ENCODE data around the gene ZBTB9.

Gene ZBTB9

DNA sequence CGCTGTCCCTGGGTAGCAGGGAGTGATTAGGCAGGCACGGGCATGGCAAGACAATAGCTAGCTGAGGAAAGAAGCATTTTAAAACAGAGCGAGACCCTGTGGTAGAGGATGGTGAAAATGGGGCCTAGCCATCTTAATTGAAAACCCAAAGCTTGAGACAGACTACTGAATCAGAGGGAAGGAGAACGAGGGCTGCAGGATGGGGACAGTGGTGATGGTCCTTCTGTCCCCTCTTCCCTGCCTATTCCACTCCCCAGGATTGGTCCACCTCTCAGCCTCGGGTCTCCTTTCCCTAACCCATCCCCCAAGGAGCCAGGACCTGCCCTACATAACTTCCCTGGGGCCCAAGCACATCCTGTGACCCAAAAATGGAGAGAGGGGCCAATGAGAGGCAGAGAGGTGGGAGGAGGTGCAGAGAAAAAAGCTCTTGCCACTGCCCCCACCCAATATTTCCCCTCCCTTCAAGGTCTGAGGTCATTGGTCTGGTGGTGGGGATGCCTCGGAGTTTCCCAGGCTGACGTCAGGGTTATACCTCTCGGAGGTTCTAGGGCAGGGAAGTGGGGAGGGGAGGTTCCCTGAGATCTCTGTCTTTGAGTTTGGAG is 35.6 kb upstream of the ZBTB9 start:
- Histone ChIP-seq H3F3A (ENCODE audit: insufficient read depth, low read length) (peaks cover 16% of the 10 kb centered on the region; the same call in 1 of the 2 replicates), H3K79me2 (ENCODE audit: low read length) (peaks cover 28% of the 10 kb centered on the region), H3K9ac (ENCODE audit: low read length) (peak overlapping the region; percentile 67), H2AFZ (ENCODE audit: low read length) (peak overlapping the region; percentile 76), H3K9me3 (replicated peaks; ENCODE audit: insufficient read depth, low read length) (no peaks in the 10 kb centered on the region), H3K4me2 (ENCODE audit: low read depth, low read length) (peak overlapping the region; percentile 81), H3K4me1 (ENCODE audit: low read length) (peaks cover 23% of the 10 kb centered on the region), H3K36me3 (replicated peaks; ENCODE audit: insufficient read depth, low read length) (0 out of 2 replicates have a peak, but pooled peaks cover 3% of the 10 kb centered on the region), H3K27me3 (replicated peaks; ENCODE audit: insufficient read depth, low read length) (peaks cover 30% of the 10 kb centered on the region), H3K27ac (ENCODE audit: low read length) (peak overlapping the region; percentile 88; the same call in 1 of the 2 replicates), H4K20me1 (ENCODE audit: insufficient read depth, low read length) (no peaks in the 10 kb centered on the region), H3K9me2 (replicated peaks; ENCODE audit: insufficient read depth, low read length) (no peaks in the 10 kb centered on the region), H3K4me3 (ENCODE audit: low read length) (peak overlapping the region; percentile 54)
- DNase-seq = no peak
- TF ChIP-seq EZH2phosphoT487 (IDR thresholded peaks at IDR 0.05; ENCODE audit: low read length) = no peak
- TF ChIP-seq, protein P1, sequence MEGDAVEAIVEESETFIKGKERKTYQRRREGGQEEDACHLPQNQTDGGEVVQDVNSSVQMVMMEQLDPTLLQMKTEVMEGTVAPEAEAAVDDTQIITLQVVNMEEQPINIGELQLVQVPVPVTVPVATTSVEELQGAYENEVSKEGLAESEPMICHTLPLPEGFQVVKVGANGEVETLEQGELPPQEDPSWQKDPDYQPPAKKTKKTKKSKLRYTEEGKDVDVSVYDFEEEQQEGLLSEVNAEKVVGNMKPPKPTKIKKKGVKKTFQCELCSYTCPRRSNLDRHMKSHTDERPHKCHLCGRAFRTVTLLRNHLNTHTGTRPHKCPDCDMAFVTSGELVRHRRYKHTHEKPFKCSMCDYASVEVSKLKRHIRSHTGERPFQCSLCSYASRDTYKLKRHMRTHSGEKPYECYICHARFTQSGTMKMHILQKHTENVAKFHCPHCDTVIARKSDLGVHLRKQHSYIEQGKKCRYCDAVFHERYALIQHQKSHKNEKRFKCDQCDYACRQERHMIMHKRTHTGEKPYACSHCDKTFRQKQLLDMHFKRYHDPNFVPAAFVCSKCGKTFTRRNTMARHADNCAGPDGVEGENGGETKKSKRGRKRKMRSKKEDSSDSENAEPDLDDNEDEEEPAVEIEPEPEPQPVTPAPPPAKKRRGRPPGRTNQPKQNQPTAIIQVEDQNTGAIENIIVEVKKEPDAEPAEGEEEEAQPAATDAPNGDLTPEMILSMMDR (IDR thresholded peaks at IDR 0.05; ENCODE audit: low read length) = no peak; the same call in 1 of the 2 replicates
- no peak for TF ChIP-seq EZH2 (optimal IDR thresholded peaks at IDR 0.05; ENCODE audit: low read depth, low read length)

DNA sequence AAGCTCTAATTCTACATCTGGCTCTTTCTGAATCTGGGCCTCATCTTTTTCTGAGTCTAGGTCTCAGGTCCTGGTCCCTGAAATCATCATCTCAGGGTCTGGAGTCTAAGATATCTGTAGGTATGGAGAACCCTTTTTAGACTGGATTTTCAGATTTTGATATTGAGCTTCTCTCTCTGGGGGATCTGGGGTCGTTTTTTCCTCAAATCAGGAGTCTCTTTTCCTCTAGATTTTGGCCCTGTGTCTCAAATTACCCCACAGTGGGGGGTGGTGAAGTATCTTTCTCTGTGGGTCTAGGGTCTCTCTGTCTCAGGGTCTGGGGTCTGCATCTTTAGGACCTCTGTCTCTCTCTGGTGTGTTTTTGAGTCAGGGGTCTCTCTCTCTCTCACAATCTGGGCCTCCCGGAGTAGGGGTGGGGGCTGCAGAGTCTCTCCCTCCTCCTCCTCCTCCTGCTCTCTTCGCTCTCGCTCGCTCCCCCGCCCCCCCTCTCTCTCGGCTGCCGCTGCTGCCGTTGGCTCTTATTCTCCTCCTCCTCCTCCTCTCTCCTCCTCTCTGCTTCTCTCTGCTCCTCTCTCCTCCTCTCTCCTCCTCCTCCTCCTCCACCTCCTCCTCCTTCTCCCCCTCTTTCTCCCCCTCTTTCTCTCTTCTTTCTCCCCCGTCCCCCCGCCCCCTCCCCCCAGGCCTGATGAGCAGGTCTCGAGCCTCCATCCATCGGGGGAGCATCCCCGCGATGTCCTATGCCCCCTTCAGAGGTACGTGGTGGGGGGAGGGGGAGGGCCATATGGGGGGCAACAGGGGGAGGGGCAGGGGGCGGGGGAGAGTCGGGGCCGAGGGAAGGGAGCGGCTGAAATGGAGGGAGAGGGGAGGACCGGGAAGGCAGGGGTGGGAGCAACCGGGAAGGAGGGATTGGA is 34.5 kb upstream of the ZBTB9 start, which contains the start of gene SYNGAP1:
Gene SYNGAP1, plus strand, starts transcription at position 486 of the 911 bp plus-strand sequence. Its CDS starts 200 bp downstream, at position 686.
- Histone ChIP-seq H3K27ac (ENCODE audit: low read length) (no peak within 1 kb of the TSS), H3K79me2 (ENCODE audit: low read length) (peaks cover 28% of the 10 kb centered on the region), H3K9me3 (replicated peaks; ENCODE audit: insufficient read depth, low read length) (no peaks in the 10 kb centered on the region), H3K4me3 (ENCODE audit: low read length) (no peak within 1 kb of the TSS), H3K36me3 (replicated peaks; ENCODE audit: insufficient read depth, low read length) (0 out of 2 replicates have a peak, but pooled peaks cover 3% of the 10 kb centered on the region), H3K4me2 (ENCODE audit: low read depth, low read length) (peak within 1 kb of the TSS; percentile 81; the same call in 1 of the 2 replicates), H3K4me1 (ENCODE audit: low read length) (peaks cover 26% of the 10 kb centered on the region), H3K9ac (ENCODE audit: low read length) (no peak within 1 kb of the TSS), H3F3A (ENCODE audit: insufficient read depth, low read length) (peaks cover 7% of the 10 kb centered on the region; the same call in 1 of the 2 replicates), H3K27me3 (replicated peaks; ENCODE audit: insufficient read depth, low read length) (peaks cover 35% of the 10 kb centered on the region), H3K9me2 (replicated peaks; ENCODE audit: insufficient read depth, low read length) (no peaks in the 10 kb centered on the region), H2AFZ (ENCODE audit: low read length) (peak within 1 kb of the TSS; percentile 76), H4K20me1 (ENCODE audit: insufficient read depth, low read length) (no peaks in the 10 kb centered on the region)
- no peak for DNase-seq
- no peak for TF ChIP-seq EZH2phosphoT487 (IDR thresholded peaks at IDR 0.05; ENCODE audit: low read length)
- TF ChIP-seq, protein P1 (IDR thresholded peaks at IDR 0.05; ENCODE audit: low read length) = no peak
- no peak for TF ChIP-seq EZH2 (optimal IDR thresholded peaks at IDR 0.05; ENCODE audit: low read depth, low read length)

DNA sequence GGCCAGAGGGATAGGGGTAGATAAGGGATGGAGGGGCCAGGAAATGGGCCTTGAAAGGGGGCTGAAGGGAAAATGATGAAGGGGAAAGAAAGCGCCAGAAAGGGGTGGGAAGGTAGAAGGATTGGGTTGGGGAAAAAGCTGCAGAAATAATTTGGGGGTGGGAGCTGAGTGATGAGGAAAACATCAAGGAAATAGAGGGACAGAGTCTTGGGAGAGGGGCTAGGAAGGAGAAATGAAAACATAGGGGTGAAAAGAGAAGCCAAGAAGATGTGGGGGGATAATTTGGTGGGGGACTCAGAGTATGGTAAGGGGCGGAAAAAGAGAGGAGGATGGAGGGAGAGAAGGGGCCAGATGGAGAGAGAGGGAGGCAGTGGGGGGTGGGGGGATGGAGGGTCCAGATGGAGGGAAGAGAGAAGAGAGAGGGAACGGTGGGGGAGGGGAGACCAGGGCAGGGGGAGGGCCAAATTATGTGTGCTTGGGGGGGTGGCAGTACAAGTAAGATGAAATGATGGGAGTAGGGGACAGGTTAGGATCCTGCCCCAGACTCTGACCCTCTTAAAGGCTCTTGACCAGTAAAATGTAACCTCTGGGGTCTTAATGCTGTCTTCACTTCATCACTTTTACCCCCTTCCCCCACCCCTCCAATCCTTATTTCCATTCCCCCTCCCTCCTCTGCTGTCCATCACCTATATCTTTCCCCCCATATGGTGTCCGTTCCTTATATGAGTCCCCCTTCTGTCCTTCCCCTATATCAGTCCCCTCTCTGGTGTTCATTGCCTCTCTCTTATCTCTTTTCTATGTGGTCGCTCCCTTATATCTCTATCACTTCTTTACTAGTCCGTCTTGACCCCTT is 33.7 kb upstream of the ZBTB9 start:
- Histone ChIP-seq H3K27ac (ENCODE audit: low read length) (no peak overlapping the region), H3K79me2 (ENCODE audit: low read length) (peaks cover 21% of the 10 kb centered on the region), H3K4me1 (ENCODE audit: low read length) (peaks cover 25% of the 10 kb centered on the region), H3K9ac (ENCODE audit: low read length) (no peak overlapping the region), H3K9me2 (replicated peaks; ENCODE audit: insufficient read depth, low read length) (no peaks in the 10 kb centered on the region), H3K4me3 (ENCODE audit: low read length) (no peak overlapping the region), H4K20me1 (ENCODE audit: insufficient read depth, low read length) (no peaks in the 10 kb centered on the region), H3K27me3 (replicated peaks; ENCODE audit: insufficient read depth, low read length) (peaks cover 35% of the 10 kb centered on the region), H3K4me2 (ENCODE audit: low read depth, low read length) (no peak overlapping the region), H3K36me3 (replicated peaks; ENCODE audit: insufficient read depth, low read length) (0 out of 2 replicates have a peak, but pooled peaks cover 1% of the 10 kb centered on the region), H2AFZ (ENCODE audit: low read length) (no peak overlapping the region), H3K9me3 (replicated peaks; ENCODE audit: insufficient read depth, low read length) (no peaks in the 10 kb centered on the region), H3F3A (ENCODE audit: insufficient read depth, low read length) (peaks cover 7% of the 10 kb centered on the region)
- DNase-seq = no peak
- TF ChIP-seq EZH2 (optimal IDR thresholded peaks at IDR 0.05; ENCODE audit: low read depth, low read length) (no peak), EZH2phosphoT487 (IDR thresholded peaks at IDR 0.05; ENCODE audit: low read length) (no peak)
- TF ChIP-seq, protein P1 (IDR thresholded peaks at IDR 0.05; ENCODE audit: low read length) = no peak
